GM21825 (cell line): ENCODE data around the gene GP9.
"Not testable (repeated sequence)": the region's sequence is repeated elsewhere in the genome, so short reads cannot be mapped to it uniquely, and the experiment has no call there.

Experiments used
- ATAC-seq: cut with Tn5 transposase; IDR thresholded peaks from one replicate; pipeline ENCODE4 v1.9.1; 2021; ENCODE audit warnings: mild to moderate bottlenecking, moderate library complexity; ENCODE audit not compliant: unreplicated experiment

GP9 gene

GRCh38 chr3:129106866-129107565 is 46.4 kb downstream of the GP9 start:
- no peak for ATAC-seq

GRCh38 chr3:129107793-129108192 is 47.2 kb downstream of the GP9 start:
- ATAC-seq: no peak

- ATAC-seq: not testable (repeated sequence)
These were observed 50.6 kb downstream of the GP9 start for GRCh38 chr3:129111076-129111780.
